Measurements from ENCODE around the gene FOXL2NB.

FOXL2NB gene

GRCh38 chr3:138936741-138937689 lies 10.0 kb upstream of the FOXL2NB start:
- Histone ChIP-seq H3K27ac (ENCODE audit: low read length, poor library complexity, severe bottlenecking) (no peak overlapping the region), H3K18ac (ENCODE audit: low read depth in 1 of 2, low read length in 2 of 2) (no peak overlapping the region), H3K36me3 (ENCODE audit: control insufficient read depth in 1 of 2, insufficient read depth in 2 of 2, low read depth in 1 of 2, low read length in 2 of 2) (no peaks in the 10 kb centered on the region), H3K9ac (ENCODE audit: low read length) (no peak overlapping the region), H2BK15ac (ENCODE audit: low read depth, poor library complexity, severe bottlenecking) (no peak overlapping the region), H4K91ac (ENCODE audit: low read length) (no peak overlapping the region), H2AK5ac (ENCODE audit: low read length, severe bottlenecking) (no peak overlapping the region), H3K4ac (ENCODE audit: low read depth in 1 of 2, low read length in 2 of 2) (no peak overlapping the region), H3K27me3 (ENCODE audit: control insufficient read depth in 1 of 2, insufficient read depth in 1 of 2, low read length in 2 of 2) (peaks cover 79 to 87% of the 10 kb centered on the region in 2 experiments), H3K4me2 (ENCODE audit: low read length, poor library complexity, severe bottlenecking) (no peak overlapping the region), H3K14ac (ENCODE audit: low read length in 2 of 2) (no peak overlapping the region), H3K9me3 (ENCODE audit: control insufficient read depth, low read length) (no peaks in the 10 kb centered on the region), H2BK120ac (ENCODE audit: low read depth, low read length) (no peak overlapping the region), H3K4me3 (ENCODE audit: insufficient read depth in 1 of 2, low read depth in 1 of 2, low read length in 2 of 2) (peak overlapping the region in 1 of 2 experiments; percentile 62), H3K4me1 (ENCODE audit: control insufficient read depth, insufficient read depth, low read depth, low read length) (peaks cover 33% of the 10 kb centered on the region), H3K23ac (ENCODE audit: low read length in 2 of 2) (no peak overlapping the region), H4K8ac (ENCODE audit: low read length) (no peak overlapping the region), H2BK12ac (ENCODE audit: low read length in 2 of 2) (no peak overlapping the region), H2BK5ac (ENCODE audit: low read depth, low read length, poor library complexity, severe bottlenecking) (no peak overlapping the region), H2AFZ (ENCODE audit: low read depth, low read length) (no peak overlapping the region), H3K79me1 (replicated peaks; ENCODE audit: low read length, poor library complexity, severe bottlenecking) (no peaks in the 10 kb centered on the region)
- DNase-seq: no peak
- WGBS: 13% methylated on average over 38 of the region's 45 CpGs

- no peaks in the 10 kb centered on the region for H3K79me1 ChIP-seq (replicated peaks; ENCODE audit: low read length, poor library complexity, severe bottlenecking)
- no peak overlapping the region for H2AK5ac ChIP-seq (ENCODE audit: low read length, severe bottlenecking)
- H3K18ac ChIP-seq (ENCODE audit: low read depth in 1 of 2, low read length in 2 of 2): no peak overlapping the region
- peaks cover 33% of the 10 kb centered on the region for H3K4me1 ChIP-seq (ENCODE audit: control insufficient read depth, insufficient read depth, low read depth, low read length)
- no peak overlapping the region for H3K14ac ChIP-seq (ENCODE audit: low read length in 2 of 2)
- H3K4me2 ChIP-seq (ENCODE audit: low read length, poor library complexity, severe bottlenecking): no peak overlapping the region
- no peak overlapping the region for H2BK120ac ChIP-seq (ENCODE audit: low read depth, low read length)
- no peak overlapping the region for H2BK15ac ChIP-seq (ENCODE audit: low read depth, poor library complexity, severe bottlenecking)
- no peak overlapping the region for H4K8ac ChIP-seq (ENCODE audit: low read length)
- no peaks in the 10 kb centered on the region for H3K36me3 ChIP-seq (ENCODE audit: control insufficient read depth in 1 of 2, insufficient read depth in 2 of 2, low read depth in 1 of 2, low read length in 2 of 2)
- H3K9ac ChIP-seq (ENCODE audit: low read length): no peak overlapping the region
- peak overlapping the region in 1 of 2 experiments; percentile 71 for H3K23ac ChIP-seq (ENCODE audit: low read length in 2 of 2)
- no peak overlapping the region for H2BK12ac ChIP-seq (ENCODE audit: low read length in 2 of 2)
- peaks cover 84 to 93% of the 10 kb centered on the region in 2 experiments for H3K27me3 ChIP-seq (ENCODE audit: control insufficient read depth in 1 of 2, insufficient read depth in 1 of 2, low read length in 2 of 2)
- no peak overlapping the region for H3K4ac ChIP-seq (ENCODE audit: low read depth in 1 of 2, low read length in 2 of 2)
- H3K27ac ChIP-seq (ENCODE audit: low read length, poor library complexity, severe bottlenecking): no peak overlapping the region
- no peak for DNase-seq
- H2BK5ac ChIP-seq (ENCODE audit: low read depth, low read length, poor library complexity, severe bottlenecking): no peak overlapping the region
- H3K9me3 ChIP-seq (ENCODE audit: control insufficient read depth, low read length): no peaks in the 10 kb centered on the region
- under 1% methylated on average over 19 of the region's 29 CpGs for WGBS
- H2AFZ ChIP-seq (ENCODE audit: low read depth, low read length): no peak overlapping the region
- H3K4me3 ChIP-seq (ENCODE audit: insufficient read depth in 1 of 2, low read depth in 1 of 2, low read length in 2 of 2): no peak overlapping the region
- H4K91ac ChIP-seq (ENCODE audit: low read length): no peak overlapping the region
Observed at GRCh38 chr3:138937690-138938055, 9.3 kb upstream of the FOXL2NB start.

- Histone ChIP-seq H2AK5ac (ENCODE audit: low read length, severe bottlenecking) (no peak overlapping the region), H3K18ac (ENCODE audit: low read depth in 1 of 2, low read length in 2 of 2) (no peak overlapping the region), H3K4ac (ENCODE audit: low read depth in 1 of 2, low read length in 2 of 2) (no peak overlapping the region), H3K9ac (ENCODE audit: low read length) (no peak overlapping the region), H3K14ac (ENCODE audit: low read length in 2 of 2) (no peak overlapping the region), H2BK5ac (ENCODE audit: low read depth, low read length, poor library complexity, severe bottlenecking) (no peak overlapping the region), H2BK15ac (ENCODE audit: low read depth, poor library complexity, severe bottlenecking) (no peak overlapping the region), H3K4me1 (ENCODE audit: control insufficient read depth, insufficient read depth, low read depth, low read length) (peaks cover 33% of the 10 kb centered on the region), H3K23ac (ENCODE audit: low read length in 2 of 2) (no peak overlapping the region), H3K36me3 (ENCODE audit: control insufficient read depth in 1 of 2, insufficient read depth in 2 of 2, low read depth in 1 of 2, low read length in 2 of 2) (no peaks in the 10 kb centered on the region), H3K4me3 (ENCODE audit: insufficient read depth in 1 of 2, low read depth in 1 of 2, low read length in 2 of 2) (no peak overlapping the region), H4K8ac (ENCODE audit: low read length) (no peak overlapping the region), H3K9me3 (ENCODE audit: control insufficient read depth, low read length) (no peaks in the 10 kb centered on the region), H3K27ac (ENCODE audit: low read length, poor library complexity, severe bottlenecking) (no peak overlapping the region), H3K27me3 (ENCODE audit: control insufficient read depth in 1 of 2, insufficient read depth in 1 of 2, low read length in 2 of 2) (peaks cover 85 to 93% of the 10 kb centered on the region in 2 experiments), H2AFZ (ENCODE audit: low read depth, low read length) (no peak overlapping the region), H2BK120ac (ENCODE audit: low read depth, low read length) (no peak overlapping the region), H3K4me2 (ENCODE audit: low read length, poor library complexity, severe bottlenecking) (no peak overlapping the region), H3K79me1 (replicated peaks; ENCODE audit: low read length, poor library complexity, severe bottlenecking) (no peaks in the 10 kb centered on the region), H2BK12ac (ENCODE audit: low read length in 2 of 2) (no peak overlapping the region), H4K91ac (ENCODE audit: low read length) (no peak overlapping the region)
- 2% methylated on average over 47 of the region's 48 CpGs for WGBS
- no peak for DNase-seq
Observed at GRCh38 chr3:138938056-138938876, 8.8 kb upstream of the FOXL2NB start.

Measured in mesenchymal stem cell (in vitro differentiated cells and primary cell).